Loucy (cell line): ENCODE measurements around the gene ENTPD8.
"Not testable (repeated sequence)": the region's sequence is repeated elsewhere in the genome, so short reads cannot be mapped to it uniquely, and the experiment has no call there.

ENCODE experiments used
- CTCF ChIP-seq: fragments of 200-600 bp; sonication (generic); conservative IDR thresholded peaks from 2 replicates; pipeline ENCODE4 v1.5.1; 2014; ENCODE audit warnings: mild to moderate bottlenecking, antibody characterized with exemption, low read length
- EZH2phosphoT487 ChIP-seq: fragments of 200-600 bp; IDR thresholded peaks from 2 replicates; pipeline ENCODE4 v1.6.1; 2018; ENCODE audit warnings: antibody characterized with exemption, mild to moderate bottlenecking, moderate library complexity, borderline replicate concordance

GRCh38 chr9:137410236-137410890 is 30.8 kb downstream of the ENTPD8 start:
- TF ChIP-seq CTCF, EZH2phosphoT487: not testable (repeated sequence)
